ENCODE measurements around the gene WDR47. TPM values are rescaled to one million over a fixed set of nuclear protein-coding genes. Genes with fewer than 3 reads are reported as not detected.
"Not testable (repeated sequence)": the region's sequence is repeated elsewhere in the genome, so short reads cannot be mapped to it uniquely, and the experiment has no call there.

Gene WDR47
- total RNA-seq, 2 donors from 2014 or later: 6.4 to 25.7 TPM

DNA sequence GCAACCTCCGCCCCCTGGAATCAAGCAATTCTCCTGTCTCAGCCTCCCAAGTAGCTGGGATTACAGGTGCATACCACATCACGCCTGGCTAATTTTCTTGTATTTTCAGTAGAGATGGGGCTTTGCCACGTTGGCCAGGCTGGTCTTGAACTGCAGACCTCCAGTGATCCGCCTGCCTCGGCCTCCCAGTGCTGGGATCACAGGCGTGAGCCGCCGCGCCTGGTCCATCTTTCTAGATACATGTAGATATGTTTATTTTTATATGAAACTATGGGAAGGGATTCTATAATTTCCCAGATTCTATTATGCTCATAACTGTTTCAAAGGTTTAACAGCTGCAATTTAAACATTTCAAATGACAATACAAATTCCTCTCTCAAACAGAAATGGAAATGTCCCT lies 105.7 kb downstream of the WDR47 start:
- H3K4me3 ChIP-seq: no peak overlapping the region
- no peaks in the 10 kb centered on the region for H3K4me1 ChIP-seq (replicated peaks)
- intact Hi-C loops (cut with DNase I): no loop called here
- no peak for DNase-seq (ENCODE audit: low spot score)
- peaks cover 3 to 4% of the 10 kb centered on the region in 2 donors for H3K36me3 ChIP-seq
- TF ChIP-seq, protein P1, sequence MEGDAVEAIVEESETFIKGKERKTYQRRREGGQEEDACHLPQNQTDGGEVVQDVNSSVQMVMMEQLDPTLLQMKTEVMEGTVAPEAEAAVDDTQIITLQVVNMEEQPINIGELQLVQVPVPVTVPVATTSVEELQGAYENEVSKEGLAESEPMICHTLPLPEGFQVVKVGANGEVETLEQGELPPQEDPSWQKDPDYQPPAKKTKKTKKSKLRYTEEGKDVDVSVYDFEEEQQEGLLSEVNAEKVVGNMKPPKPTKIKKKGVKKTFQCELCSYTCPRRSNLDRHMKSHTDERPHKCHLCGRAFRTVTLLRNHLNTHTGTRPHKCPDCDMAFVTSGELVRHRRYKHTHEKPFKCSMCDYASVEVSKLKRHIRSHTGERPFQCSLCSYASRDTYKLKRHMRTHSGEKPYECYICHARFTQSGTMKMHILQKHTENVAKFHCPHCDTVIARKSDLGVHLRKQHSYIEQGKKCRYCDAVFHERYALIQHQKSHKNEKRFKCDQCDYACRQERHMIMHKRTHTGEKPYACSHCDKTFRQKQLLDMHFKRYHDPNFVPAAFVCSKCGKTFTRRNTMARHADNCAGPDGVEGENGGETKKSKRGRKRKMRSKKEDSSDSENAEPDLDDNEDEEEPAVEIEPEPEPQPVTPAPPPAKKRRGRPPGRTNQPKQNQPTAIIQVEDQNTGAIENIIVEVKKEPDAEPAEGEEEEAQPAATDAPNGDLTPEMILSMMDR (IDR thresholded peaks at IDR 0.05): no peak
- TF ChIP-seq POLR2AphosphoS5 (IDR thresholded peaks at IDR 0.05): no peak
- no peak for TF ChIP-seq POLR2A (IDR thresholded peaks at IDR 0.05)
- H3K27ac ChIP-seq: no peak overlapping the region
- H3K9me3 ChIP-seq: no peaks in the 10 kb centered on the region
- no peaks in the 10 kb centered on the region for H3K27me3 ChIP-seq (replicated peaks; ENCODE audit: insufficient read depth)
- 96% methylated on average over 9 of the region's 9 CpGs for WGBS

DNA sequence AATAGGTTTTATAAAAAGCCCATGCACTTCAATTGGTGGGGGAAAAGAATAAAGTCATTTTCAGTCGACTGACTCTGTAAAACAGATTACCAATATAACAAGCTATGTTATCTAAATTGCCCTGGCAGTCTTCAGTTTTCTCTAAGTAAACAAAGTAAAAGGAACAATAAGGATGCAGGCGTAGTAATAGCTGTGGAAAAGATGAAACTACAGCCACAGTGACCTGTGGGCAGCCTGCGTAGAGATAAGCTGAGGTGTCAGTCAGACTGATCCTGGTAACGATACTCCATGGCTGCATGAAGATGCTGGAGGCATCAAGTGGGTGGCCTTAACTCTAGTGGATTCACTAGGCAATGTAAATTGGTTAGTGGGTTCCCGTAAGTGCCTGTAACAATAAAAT lies 108.0 kb downstream of the WDR47 start:
- intact Hi-C loops (cut with DNase I): no loop called here
- Histone ChIP-seq H3K4me1 (replicated peaks) (no peaks in the 10 kb centered on the region), H3K27me3 (replicated peaks; ENCODE audit: insufficient read depth) (no peaks in the 10 kb centered on the region), H3K36me3 (peaks cover 3 to 10% of the 10 kb centered on the region in 2 donors), H3K9me3 (no peaks in the 10 kb centered on the region), H3K4me3 (no peak overlapping the region), H3K27ac (no peak overlapping the region)
- DNase-seq (ENCODE audit: low spot score): no peak
- 73% methylated on average over 5 of the region's 5 CpGs for WGBS
- TF ChIP-seq POLR2AphosphoS5 (IDR thresholded peaks at IDR 0.05): no peak
- TF ChIP-seq, protein P1 (IDR thresholded peaks at IDR 0.05): no peak
- no peak for TF ChIP-seq POLR2A (IDR thresholded peaks at IDR 0.05)

GRCh38 chr1:108927565-108927964 lies 114.3 kb downstream of the WDR47 start:
- H3K27me3 ChIP-seq (replicated peaks; ENCODE audit: insufficient read depth); H3K36me3 ChIP-seq; H3K27ac ChIP-seq; DNase-seq (ENCODE audit: low spot score); H3K9me3 ChIP-seq; intact Hi-C loops (cut with DNase I); H3K4me1 ChIP-seq (replicated peaks); H3K4me3 ChIP-seq: not testable (repeated sequence)
- WGBS: 100% methylated on average over 1 of the region's 1 CpG

GRCh38 chr1:108925920-108926319 lies 116.0 kb downstream of the WDR47 start:
- Histone ChIP-seq H3K27ac (no peak overlapping the region), H3K27me3 (replicated peaks; ENCODE audit: insufficient read depth) (no peaks in the 10 kb centered on the region), H3K9me3 (no peaks in the 10 kb centered on the region), H3K4me3 (no peak overlapping the region), H3K4me1 (replicated peaks) (no peaks in the 10 kb centered on the region), H3K36me3 (peaks cover 0 to 6% of the 10 kb centered on the region in 2 donors)
- intact Hi-C loops (cut with DNase I): no loop called here
- no peak for DNase-seq (ENCODE audit: low spot score)
- TF ChIP-seq, protein P1 (IDR thresholded peaks at IDR 0.05): no peak
- no peak for TF ChIP-seq POLR2A (IDR thresholded peaks at IDR 0.05)
- no peak for TF ChIP-seq POLR2AphosphoS5 (IDR thresholded peaks at IDR 0.05)
- 95% methylated on average over 2 of the region's 2 CpGs for WGBS

Small RNA genes within 50 kb of the gene (small RNA-seq; reads per million reads assigned to genes)
- 0 reads per million in 2 donors for gene BX679664.1
- gene BX679664.2: 0 reads per million in 2 donors

Other genes starting within 250 kb of the WDR47 start
- 1 to 10 TPM in 1 of 2 donors, not detected in 1; 1.4 TPM for gene AKNAD1, start 185.0 kb downstream of the WDR47 start, total RNA-seq
- 10 to 100 TPM; 10.6 to 10.7 TPM for gene GPSM2, start 165.1 kb downstream of the WDR47 start, total RNA-seq
- 10 to 100 TPM; 30.5 to 33.3 TPM for gene CLCC1, start 78.6 kb downstream of the WDR47 start, total RNA-seq
- gene TAF13, start 33.9 kb upstream of the WDR47 start, total RNA-seq: 10 to 100 TPM; 26.8 to 27.0 TPM
- gene TMEM167B, start 48.7 kb upstream of the WDR47 start, total RNA-seq: 10 to 100 TPM; 37.0 to 40.7 TPM
- gene ELAPOR1, start 72.0 kb upstream of the WDR47 start, total RNA-seq: 100 to 1,000 TPM; 102 to 621 TPM
- 100 to 1,000 TPM; 123 to 132 TPM for gene SARS1, start 171.8 kb upstream of the WDR47 start, total RNA-seq
- gene CELSR2, start 207.4 kb upstream of the WDR47 start, total RNA-seq: 100 to 1,000 TPM in 1 of 2 donors, 10 to 100 TPM in 1; 18.8 to 118 TPM
- gene PSRC1, start 241.0 kb upstream of the WDR47 start, total RNA-seq: 10 to 100 TPM in 1 of 2 donors, 1 to 10 TPM in 1; 9.1 to 40.0 TPM

Measured in prostate gland (tissue), 2 donors.